Gastrocnemius medialis (tissue), 4 donors: ENCODE results near the gene VPS35L.

Experiments
- POLR2A ChIP-seq, 2 donors: fragments of 450-650 bp; IDR thresholded peaks; one replicate each; pipeline ENCODE4 v1.6.1; 2017; ENCODE audit warnings: antibody characterized with exemption in 2 of 2, mild to moderate bottlenecking in 2 of 2, moderate library complexity in 2 of 2
- TF ChIP-seq, protein P1 (sequence below), 5 experiments: fragments of 450-650 bp in 3 of 5; fragments of 200-600 bp in 2 of 5; sonication (generic) in 2 of 5; IDR thresholded peaks in 4 of 5; conservative IDR thresholded peaks in 1 of 5; 1 replicate in 4 of 5; 2 replicates in 1 of 5; pipeline ENCODE4 v1.5.1; 2016 to 2019; ENCODE audit warnings: antibody characterized with exemption in 5 of 5, mild to moderate bottlenecking in 3 of 5, moderate library complexity in 3 of 5

GRCh38 chr16:19555938-19556771 lies 652 bp downstream of the VPS35L start:
- TF ChIP-seq, protein P1, sequence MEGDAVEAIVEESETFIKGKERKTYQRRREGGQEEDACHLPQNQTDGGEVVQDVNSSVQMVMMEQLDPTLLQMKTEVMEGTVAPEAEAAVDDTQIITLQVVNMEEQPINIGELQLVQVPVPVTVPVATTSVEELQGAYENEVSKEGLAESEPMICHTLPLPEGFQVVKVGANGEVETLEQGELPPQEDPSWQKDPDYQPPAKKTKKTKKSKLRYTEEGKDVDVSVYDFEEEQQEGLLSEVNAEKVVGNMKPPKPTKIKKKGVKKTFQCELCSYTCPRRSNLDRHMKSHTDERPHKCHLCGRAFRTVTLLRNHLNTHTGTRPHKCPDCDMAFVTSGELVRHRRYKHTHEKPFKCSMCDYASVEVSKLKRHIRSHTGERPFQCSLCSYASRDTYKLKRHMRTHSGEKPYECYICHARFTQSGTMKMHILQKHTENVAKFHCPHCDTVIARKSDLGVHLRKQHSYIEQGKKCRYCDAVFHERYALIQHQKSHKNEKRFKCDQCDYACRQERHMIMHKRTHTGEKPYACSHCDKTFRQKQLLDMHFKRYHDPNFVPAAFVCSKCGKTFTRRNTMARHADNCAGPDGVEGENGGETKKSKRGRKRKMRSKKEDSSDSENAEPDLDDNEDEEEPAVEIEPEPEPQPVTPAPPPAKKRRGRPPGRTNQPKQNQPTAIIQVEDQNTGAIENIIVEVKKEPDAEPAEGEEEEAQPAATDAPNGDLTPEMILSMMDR (IDR thresholded peaks at IDR 0.05 in 4 of 5, conservative IDR thresholded peaks at IDR 0.05 in 1 of 5) = no peak
- no peak for TF ChIP-seq POLR2A (IDR thresholded peaks at IDR 0.05)
